OCI-LY3 (cell line): ENCODE measurements around the gene RAB5B.

Source experiments
- H2AFZ ChIP-seq: fragments of 200-600, 300-600 bp; shearing (Covaris generic); 2 replicates; pipeline ENCODE4 v1.6.0; 2014; ENCODE audit warnings: antibody characterized with exemption, low read depth, low read length
- H3K27ac ChIP-seq: fragments of 200-600, 300-600 bp; sonication (generic); 2 replicates; pipeline ENCODE4 v1.5.1; 2014; ENCODE audit warnings: mild to moderate bottlenecking, low read length, moderate library complexity, mixed read lengths
- H3K27me3 ChIP-seq: fragments of 200-600, 300-600 bp; sonication (generic); 2 replicates; pipeline ENCODE4 v1.6.1; 2014; ENCODE audit warnings: low read depth, low read length, mixed read lengths
- H3K36me3 ChIP-seq: fragments of 200-600, 300-600 bp; sonication (generic); replicated peaks from 2 replicates; pipeline ENCODE3; 2014; ENCODE audit warnings: low read depth, low read length, mixed read lengths
- H3K4me1 ChIP-seq: fragments of 300-600, 200-600 bp; sonication (generic); 2 replicates; pipeline ENCODE4 v1.6.1; 2014; ENCODE audit warnings: low read length, mixed read lengths
- H3K4me2 ChIP-seq: fragments of 200-600, 300-600 bp; sonication (generic); 2 replicates; pipeline ENCODE4 v1.6.1; 2014; ENCODE audit warnings: low read length, mixed read lengths
- H3K4me3 ChIP-seq: fragments of 300-600, 200-600 bp; sonication (generic); 2 replicates; pipeline ENCODE4 v1.5.1; 2014; ENCODE audit warnings: antibody characterized with exemption, mild to moderate bottlenecking, low read length, moderate library complexity
- H3K79me2 ChIP-seq: fragments of 300-600, 200-600 bp; shearing (Covaris generic); 2 replicates; pipeline ENCODE4 v1.6.1; 2014; ENCODE audit warnings: mild to moderate bottlenecking, low read length, mixed read lengths
- H3K9ac ChIP-seq: fragments of 300-600, 200-600 bp; shearing (Covaris generic); 2 replicates; pipeline ENCODE4 v1.6.0; 2014; ENCODE audit warnings: mild to moderate bottlenecking, low read length, moderate library complexity
- H3K9me3 ChIP-seq: fragments of 200-600, 300-600 bp; shearing (Covaris generic); 2 replicates; pipeline ENCODE4 v1.6.1; 2014; ENCODE audit warnings: low read length, mixed read lengths; ENCODE audit not compliant: insufficient read depth
- H4K20me1 ChIP-seq: fragments of 200-600, 300-600 bp; sonication (generic); 2 replicates; pipeline ENCODE4 v1.6.1; 2016; ENCODE audit warnings: low read length, mixed read lengths; ENCODE audit not compliant: insufficient read depth
- CTCF ChIP-seq: fragments of 200-600, 300-600 bp; sonication (generic); IDR thresholded peaks from 2 replicates; pipeline ENCODE4 v1.5.1; 2014; ENCODE audit warnings: antibody characterized with exemption, low read length, low read depth
- EZH2phosphoT487 ChIP-seq: fragments of 200-600 bp; shearing (Covaris generic); IDR thresholded peaks from 2 replicates; pipeline ENCODE4 v1.6.1; 2018; ENCODE audit warnings: antibody characterized with exemption, mixed run types, low read depth

RAB5B gene

GRCh38 chr12:55926738-55927587 is 46.9 kb upstream of the RAB5B start:
- H3K27ac ChIP-seq: peak overlapping the region; percentile 95
- H3K9ac ChIP-seq: peak overlapping the region; percentile 97
- peak overlapping the region; percentile 81 for H2AFZ ChIP-seq
- H3K4me1 ChIP-seq: peaks cover 39% of the 10 kb centered on the region
- H4K20me1 ChIP-seq: no peaks in the 10 kb centered on the region; the same call in 1 of the 2 replicates
- peak overlapping the region; percentile 96 for H3K4me2 ChIP-seq
- H3K9me3 ChIP-seq: peaks cover 4% of the 10 kb centered on the region; the same call in 1 of the 2 replicates
- H3K27me3 ChIP-seq: no peaks in the 10 kb centered on the region
- peaks cover 9% of the 10 kb centered on the region for H3K36me3 ChIP-seq
- peaks cover 60% of the 10 kb centered on the region for H3K79me2 ChIP-seq
- peak overlapping the region; percentile 91 for H3K4me3 ChIP-seq
- TF ChIP-seq CTCF (peak; percentile 89), EZH2phosphoT487 (no peak)

GRCh38 chr12:55927588-55928502 is 46.0 kb upstream of the RAB5B start, which contains the start of gene PYM1:
Gene PYM1 (minus strand): TSS chr12:55927894. CDS start chr12:55927761, 133 bp downstream.
- Histone ChIP-seq H3K9me3 (peaks cover 4% of the 10 kb centered on the region; the same call in 1 of the 2 replicates), H3K4me2 (peak within 1 kb of the TSS; percentile 96), H3K9ac (peak within 1 kb of the TSS; percentile 97), H3K27ac (peak within 1 kb of the TSS; percentile 95), H4K20me1 (no peaks in the 10 kb centered on the region; the same call in 1 of the 2 replicates), H3K36me3 (peaks cover 7% of the 10 kb centered on the region), H3K4me3 (peak within 1 kb of the TSS; percentile 91), H2AFZ (peak within 1 kb of the TSS; percentile 81), H3K4me1 (peaks cover 45% of the 10 kb centered on the region), H3K79me2 (peaks cover 51% of the 10 kb centered on the region), H3K27me3 (peaks cover 2% of the 10 kb centered on the region; the same call in 1 of the 2 replicates)
- no peak for TF ChIP-seq EZH2phosphoT487
- TF ChIP-seq CTCF: no peak; the same call in 1 of the 2 replicates

- Histone ChIP-seq H3K27ac (peak overlapping the region; percentile 95), H3K4me3 (peak overlapping the region; percentile 91), H3K4me2 (peak overlapping the region; percentile 95), H3K79me2 (peaks cover 40% of the 10 kb centered on the region), H2AFZ (no peak overlapping the region), H3K9me3 (peaks cover 4% of the 10 kb centered on the region; the same call in 1 of the 2 replicates), H3K4me1 (peaks cover 45% of the 10 kb centered on the region), H3K27me3 (peaks cover 3% of the 10 kb centered on the region; the same call in 1 of the 2 replicates), H4K20me1 (no peaks in the 10 kb centered on the region; the same call in 1 of the 2 replicates), H3K36me3 (peaks cover 3% of the 10 kb centered on the region), H3K9ac (peak overlapping the region; percentile 54)
- no peak for TF ChIP-seq CTCF
- no peak for TF ChIP-seq EZH2phosphoT487
Measured at GRCh38 chr12:55929306-55929791, 44.5 kb upstream of the RAB5B start.
